ENCODE data around the gene TMEM123.

GRCh38 chr11:102497061-102497460 is 44.5 kb upstream of the TMEM123 start:
- TF ChIP-seq REST (IDR thresholded peaks at IDR 0.05; ENCODE audit: insufficient read depth in 1 of 2, low read depth in 2 of 2, low read length in 2 of 2): no peak
- TF ChIP-seq POLR2AphosphoS5 (IDR thresholded peaks at IDR 0.05; ENCODE audit: low read depth, low read length): no peak
- no peak for TF ChIP-seq TAF1 (IDR thresholded peaks at IDR 0.05; ENCODE audit: borderline replicate concordance, insufficient read depth, low read length)
- no peak for TF ChIP-seq SIN3A (IDR thresholded peaks at IDR 0.05; ENCODE audit: borderline replicate concordance, insufficient read depth, low read length)
